ENCODE data around the gene FOSL1.

- TF ChIP-seq CTCF (IDR thresholded peaks at IDR 0.05 in 4 of 5, conservative IDR thresholded peaks at IDR 0.05 in 1 of 5) (no peak), POLR2A (IDR thresholded peaks at IDR 0.05) (no peak)
Measured at GRCh38 chr11:65942531-65942930, 42.3 kb upstream of the FOSL1 start.
